Measurements from ENCODE around the gene GNPTG.
"Not testable (repeated sequence)": the region's sequence is repeated elsewhere in the genome, so short reads cannot be mapped to it uniquely, and the experiment has no call there.

GNPTG gene

DNA sequence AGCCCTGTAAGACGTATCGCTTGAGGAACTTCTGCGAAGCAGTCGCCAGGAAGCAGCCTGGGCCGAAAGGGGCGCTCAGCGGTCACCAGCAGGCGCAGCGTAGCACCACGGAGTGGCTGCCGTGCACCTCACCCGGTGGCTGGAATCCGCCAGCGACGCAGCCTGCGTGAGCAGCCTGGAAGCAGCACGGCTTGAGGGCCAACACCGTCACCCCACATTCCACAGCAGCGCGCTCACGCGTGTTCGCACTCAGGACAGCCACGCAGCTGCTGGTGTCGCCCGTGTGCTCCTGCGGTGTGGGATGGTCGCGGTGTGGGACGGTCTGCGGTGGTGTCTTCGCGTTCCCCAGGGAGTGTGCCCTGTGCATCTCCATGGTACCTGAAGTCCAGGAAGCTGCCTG, 32.7 kb upstream of the GNPTG start:
- no peak for DNase-seq

GRCh38 chr16:1320097-1320496, 31.6 kb upstream of the GNPTG start:
- DNase-seq = no peak

- no peak for DNase-seq
Observed at GRCh38 chr16:1320658-1321240, 31.0 kb upstream of the GNPTG start.

DNA sequence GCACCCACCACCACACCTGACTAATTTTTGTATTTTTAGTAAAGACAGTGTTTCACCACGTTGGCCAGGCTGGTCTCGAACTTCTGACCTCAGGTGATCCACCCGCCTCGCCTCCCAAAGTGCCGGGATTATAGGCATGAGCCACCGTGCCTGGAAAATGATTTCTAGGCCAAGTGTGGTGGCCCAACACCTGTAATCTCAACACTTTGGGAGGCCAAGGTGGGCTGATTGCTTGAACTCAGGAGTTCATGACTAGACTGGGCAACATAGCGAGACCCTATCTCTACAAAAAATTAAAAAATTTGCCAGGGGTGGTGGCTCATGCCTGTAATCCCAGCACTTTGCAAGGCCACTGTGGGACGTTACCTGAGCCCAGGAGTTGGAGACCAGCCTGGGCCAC, 29.3 kb upstream of the GNPTG start:
- no peak for DNase-seq

- no peak for DNase-seq
Observed at GRCh38 chr16:1323296-1324239, 28.2 kb upstream of the GNPTG start.

DNA sequence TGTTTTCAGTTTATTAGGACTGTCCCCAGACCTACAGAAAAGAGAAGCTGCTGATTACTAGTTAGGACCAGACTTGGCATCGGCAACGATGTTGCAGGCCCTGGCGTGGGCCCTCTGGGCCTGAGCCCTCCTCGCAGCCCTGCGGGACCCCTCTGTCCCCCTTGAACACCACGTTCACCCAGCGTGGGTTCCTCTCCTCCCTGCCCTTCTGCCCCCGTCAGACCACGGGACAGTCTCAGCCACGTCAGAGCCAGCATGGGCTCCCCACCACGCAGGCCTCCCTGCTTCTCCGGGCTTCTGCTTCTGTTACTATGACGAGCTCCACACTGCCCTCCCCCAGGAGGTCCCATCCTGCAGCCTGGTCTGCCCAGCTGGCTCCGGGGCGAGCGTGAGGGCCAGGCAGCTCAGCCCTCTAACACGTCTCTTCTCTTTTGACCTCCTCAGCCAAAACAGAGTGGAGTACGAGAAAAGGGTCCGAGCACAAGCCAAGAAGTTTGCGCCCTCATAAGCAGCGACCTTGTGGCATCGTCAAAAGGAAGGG, 27.4 kb upstream of the GNPTG start:
- no peak for DNase-seq

DNA sequence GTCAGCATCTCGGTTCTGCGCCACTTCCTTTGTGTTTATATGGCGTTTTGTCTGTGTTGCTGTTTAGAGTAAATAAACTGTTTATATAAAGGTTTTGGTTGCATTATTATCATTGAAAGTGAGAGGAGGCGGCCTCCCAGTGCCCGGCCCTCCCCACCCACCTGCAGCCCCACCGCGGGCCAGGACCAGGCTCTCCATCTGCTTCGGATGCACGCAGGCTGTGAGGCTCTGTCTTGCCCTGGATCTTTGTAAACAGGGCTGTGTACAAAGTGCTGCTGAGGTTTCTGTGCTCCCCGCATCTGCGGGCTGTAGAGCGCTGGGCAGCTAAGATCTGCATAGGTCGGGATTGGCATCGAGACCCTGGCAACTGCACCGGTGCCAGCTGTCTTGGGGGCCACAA, 26.5 kb upstream of the GNPTG start:
- DNase-seq = no peak

DNA sequence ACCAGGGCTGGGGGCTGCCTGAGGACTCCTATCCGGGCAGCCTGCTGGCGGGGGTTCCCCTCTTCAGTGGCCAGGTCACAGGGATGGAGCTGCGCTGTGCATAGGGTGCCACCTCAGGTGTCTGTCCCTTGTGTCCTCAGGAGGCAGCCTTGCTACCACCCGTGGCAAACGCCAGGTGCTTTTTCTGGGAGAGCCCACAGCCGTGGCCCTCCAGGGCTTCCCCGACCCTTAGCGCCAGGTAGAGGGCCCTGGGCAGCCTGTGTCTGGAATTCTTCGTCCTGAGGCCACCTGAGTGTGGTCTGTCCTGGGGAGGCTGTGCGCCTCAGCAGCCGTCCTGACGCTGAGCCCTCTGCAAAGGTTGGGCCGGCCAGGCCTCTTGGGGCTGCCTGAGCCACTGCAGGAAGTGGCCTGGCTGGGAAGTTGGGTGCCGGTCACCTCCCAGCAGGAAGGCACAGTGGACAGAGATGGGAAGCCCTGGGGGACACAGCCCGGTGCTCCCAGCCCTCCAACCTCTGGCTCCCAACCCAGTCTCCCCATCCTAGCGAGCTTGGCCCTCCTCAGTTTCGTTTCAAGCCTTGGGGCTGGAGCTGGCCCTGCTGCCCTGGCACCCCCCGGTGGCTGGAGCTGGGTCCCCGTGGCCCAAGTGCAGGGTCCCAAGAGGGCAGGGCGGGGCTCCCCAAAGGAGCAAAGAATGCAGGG, 25.9 kb upstream of the GNPTG start:
- no peak for DNase-seq

DNA sequence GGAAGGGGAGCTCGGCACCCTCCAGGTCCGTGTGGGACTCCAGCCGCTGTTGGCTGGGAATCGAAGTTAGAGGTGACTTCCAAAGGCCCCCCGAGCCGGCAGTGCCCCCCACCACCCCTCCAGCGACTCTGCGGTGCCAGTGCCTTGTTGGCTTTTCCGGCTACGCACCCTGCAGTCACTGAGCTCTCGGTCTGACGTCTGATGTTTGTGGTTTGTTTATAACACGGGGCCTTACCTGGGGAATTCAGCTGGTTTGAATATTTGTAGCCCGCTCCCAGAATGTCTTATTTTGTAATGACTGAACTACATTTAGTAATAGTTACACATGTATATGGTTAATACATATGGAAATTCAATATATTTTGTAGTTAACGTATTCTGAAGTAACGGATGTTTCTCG, 25.3 kb upstream of the GNPTG start:
- no peak for DNase-seq

- DNase-seq = no peak
Observed at GRCh38 chr16:1326946-1327618, 24.6 kb upstream of the GNPTG start.

- no peak for DNase-seq
Observed at GRCh38 chr16:1327619-1327947, 24.1 kb upstream of the GNPTG start.

- DNase-seq = not testable (repeated sequence)
Observed at GRCh38 chr16:1328136-1328535, 23.6 kb upstream of the GNPTG start.

DNA sequence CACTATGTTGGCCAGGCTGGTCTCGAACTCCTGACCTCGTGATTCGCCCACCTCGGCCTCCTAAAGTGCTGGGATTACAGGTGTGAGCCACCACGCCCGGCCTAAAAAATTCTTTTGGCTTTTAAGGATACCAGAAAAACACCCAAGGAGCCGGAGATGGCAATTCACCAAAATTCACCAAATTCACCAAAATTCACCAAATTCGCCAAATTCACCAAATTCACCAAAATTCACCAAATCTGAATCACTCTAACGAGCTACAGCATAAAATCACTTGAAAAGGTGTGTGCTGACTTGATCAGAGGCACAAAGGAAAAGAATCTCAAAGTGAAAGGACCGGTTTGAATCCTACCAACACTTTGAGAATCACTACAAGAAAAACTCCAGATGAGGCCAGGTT, 22.8 kb upstream of the GNPTG start:
- DNase-seq = not testable (repeated sequence)

- DNase-seq = no peak
Observed at GRCh38 chr16:1330260-1330914, 21.3 kb upstream of the GNPTG start.

DNA sequence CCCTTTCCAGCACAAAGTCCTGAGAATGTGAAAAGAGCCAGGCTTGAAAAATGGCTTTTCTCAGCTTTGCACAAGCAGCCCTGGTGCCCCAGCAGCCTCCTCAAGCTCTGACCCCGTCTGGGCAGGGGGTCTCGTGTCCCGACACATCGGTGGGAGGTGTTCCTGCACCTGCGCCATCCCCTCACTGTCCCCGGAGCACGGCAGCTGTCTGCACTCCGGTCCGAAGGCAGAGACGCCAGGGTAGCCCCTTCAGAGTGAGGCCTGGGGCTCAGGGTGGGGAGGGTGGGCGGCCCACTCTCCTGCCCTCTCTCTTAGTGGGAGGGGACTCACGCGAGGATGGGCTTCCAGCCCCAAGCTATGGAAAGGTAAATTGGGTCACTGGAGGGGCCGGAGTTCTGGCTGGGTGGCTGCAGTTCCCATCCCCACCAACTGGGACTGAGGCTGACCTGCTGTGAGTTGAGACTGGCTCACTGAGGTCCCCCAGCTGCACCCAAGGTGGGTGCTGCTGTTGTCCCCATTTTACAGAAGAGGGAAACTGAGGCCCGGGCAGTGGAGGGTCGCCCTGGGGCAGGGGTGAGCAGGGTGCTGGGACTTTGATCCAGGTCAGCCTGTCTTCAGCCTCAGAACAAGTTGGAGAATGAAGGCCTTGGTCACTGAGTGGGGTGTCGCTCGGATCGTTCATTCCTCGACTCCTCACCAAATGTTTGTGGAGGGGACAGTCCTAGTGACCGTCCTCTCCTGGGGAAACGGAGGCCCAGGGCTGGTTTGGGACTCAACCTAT, 20.6 kb upstream of the GNPTG start:
- no peak for DNase-seq

- no peak for DNase-seq
Observed at GRCh38 chr16:1331712-1332617, 19.8 kb upstream of the GNPTG start.

DNA sequence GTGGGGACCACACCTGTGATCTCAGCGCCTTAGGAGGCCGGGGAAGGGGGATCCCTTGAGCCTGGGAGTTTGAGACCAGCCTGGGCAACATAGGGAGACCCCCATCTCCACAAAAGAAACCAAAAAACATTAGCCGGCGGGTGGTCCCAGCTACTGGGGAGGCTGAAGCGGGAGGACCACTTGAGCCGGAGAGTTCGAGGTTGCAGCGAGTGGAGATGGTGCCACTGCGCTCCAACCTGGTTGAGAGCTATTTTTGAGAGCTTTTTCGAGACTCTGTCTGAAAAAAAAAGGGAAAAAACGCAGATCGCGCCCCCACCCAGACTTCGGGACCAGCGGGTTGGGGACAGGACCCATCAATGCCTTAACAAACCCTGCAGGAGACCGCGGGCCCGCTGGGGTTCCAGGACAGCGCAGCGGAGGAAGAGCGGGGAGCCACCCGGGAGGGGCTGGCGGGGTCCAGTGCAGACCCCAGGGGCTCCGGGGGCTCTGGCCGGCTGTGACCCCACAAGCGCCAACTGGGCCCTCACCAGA, 19.0 kb upstream of the GNPTG start:
- DNase-seq = no peak

DNA sequence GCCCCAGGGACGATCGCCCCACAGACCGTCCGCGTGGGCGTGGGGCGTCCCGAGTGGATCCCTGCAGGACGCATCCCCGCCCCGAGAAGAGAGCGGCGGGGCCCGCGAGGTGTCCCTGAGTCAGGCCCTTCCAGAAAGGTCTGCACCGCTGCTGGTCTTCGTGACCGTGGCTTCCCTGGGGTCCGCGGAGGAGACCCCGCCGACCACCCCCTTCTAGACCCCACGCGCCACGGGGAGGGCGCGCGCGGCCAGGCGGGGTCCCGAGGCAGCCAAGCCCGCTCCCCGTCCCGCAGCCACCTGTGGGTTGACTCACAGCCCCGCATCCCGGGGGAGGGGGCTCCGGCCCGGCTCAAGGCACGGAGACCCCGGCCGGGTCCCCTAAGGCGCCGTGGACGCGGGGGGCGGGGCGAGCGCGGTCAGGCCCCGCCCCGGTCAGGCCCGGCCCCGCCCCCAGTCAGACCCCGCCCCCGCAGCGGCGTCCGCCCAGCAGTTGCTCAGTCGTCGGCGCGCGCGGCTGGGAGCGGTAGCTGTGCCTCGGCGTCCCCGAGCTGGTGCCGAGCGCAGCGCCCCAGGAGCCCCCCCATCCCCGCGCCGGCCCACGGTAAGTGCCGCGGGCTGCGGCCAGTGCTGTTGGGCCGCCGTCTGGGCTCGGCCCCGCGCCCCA, 18.4 kb upstream of the GNPTG start, which contains the start of gene BAIAP3:
BAIAP3 (plus strand) TSS at position 497 of the 664 bp plus-strand sequence. CDS start 4,905 bp downstream, outside the sequence.
- no peak for DNase-seq

All from fibroblast of skin of back (primary cell).